ENCODE measurements around the gene BNIP3. TPM values are rescaled to one million over a fixed set of nuclear protein-coding genes. Genes with fewer than 3 reads are reported as not detected.

Gene BNIP3
- total and polyA plus RNA-seq, 2 donors (not counting 3 experiments of a cell fraction or from before 2014, with no cell fraction given) = 51.4 to 53.3 TPM

- CTCF ChIA-PET = interaction anchor here (1.5 to 4.6 kb wide), 2 partner anchors 26 to 49 kb away, joined by 4 to 33 read pairs; no protein-coding TSS in a partner anchor
- no peak overlapping the region for H3K4me2 ChIP-seq (ENCODE audit: insufficient read depth, low read length)
- intact Hi-C loops (cut with micrococcal nuclease) = no loop called here
- no peak overlapping the region for H3K4me3 ChIP-seq (replicated peaks in 1 of 3; ENCODE audit: insufficient read depth in 1 of 3, low read depth in 1 of 3, low read length in 3 of 3)
- peaks cover 75% of the 10 kb centered on the region for H3K79me2 ChIP-seq (ENCODE audit: control insufficient read depth, insufficient read depth, low read length)
- dilution Hi-C loops (cut with MboI; ENCODE audit: extremely low pct_ligation_motif_present, low sequenced_read_pairs) = no loop called here
- H4K20me1 ChIP-seq (replicated peaks; ENCODE audit: control insufficient read depth, extremely low read depth, insufficient read depth, low read length) = no peaks in the 10 kb centered on the region
- H3K9me1 ChIP-seq (replicated peaks; ENCODE audit: control insufficient read depth, extremely low read depth, insufficient read depth, low read length) = no peaks in the 10 kb centered on the region
- DNase-seq (ENCODE audit: low read depth, low spot score) (no peak), FAIRE-seq (no peak)
- H3K9ac ChIP-seq (replicated peaks; ENCODE audit: extremely low read depth, insufficient read depth, low read length) = no peak overlapping the region
- H3K27ac ChIP-seq (ENCODE audit: insufficient read depth, low read depth, low read length) = no peak overlapping the region
- H3K4me1 ChIP-seq (ENCODE audit: control insufficient read depth, extremely low read depth, insufficient read depth, low read length) = peaks cover 12% of the 10 kb centered on the region
- TF ChIP-seq POLR2AphosphoS5 (IDR thresholded peaks at IDR 0.05; ENCODE audit: insufficient read depth, low read depth, low read length) (no peak), EZH2 (IDR thresholded peaks at IDR 0.05; ENCODE audit: borderline replicate concordance, low read depth, low read length, severe bottlenecking) (no peak), MYC (IDR thresholded peaks at IDR 0.05; ENCODE audit: low read depth, low read length) (no peak), POLR2A (IDR thresholded peaks at IDR 0.05; ENCODE audit: low read depth, low read length) (no peak), GATA2 (IDR thresholded peaks at IDR 0.05; ENCODE audit: insufficient read depth, insufficient read length, low read depth, low read length) (no peak), MAX (IDR thresholded peaks at IDR 0.05; ENCODE audit: insufficient read depth, insufficient read length) (no peak), CTCF (IDR thresholded peaks at IDR 0.05; ENCODE audit: extremely low read depth in 1 of 2, insufficient read depth in 1 of 2, low read depth in 1 of 2, low read length in 2 of 2) (no peak), JUN (IDR thresholded peaks at IDR 0.05; ENCODE audit: borderline replicate concordance, insufficient read depth, insufficient read length, low read depth) (no peak), FOS (IDR thresholded peaks at IDR 0.05; ENCODE audit: borderline replicate concordance, insufficient read depth, low read length) (no peak)
- H3K27me3 ChIP-seq (ENCODE audit: control insufficient read depth in 2 of 2, insufficient read depth in 2 of 2, low read length in 2 of 2) = no peaks in the 10 kb centered on the region
- H3K9me3 ChIP-seq (replicated peaks; ENCODE audit: control insufficient read depth, insufficient read depth, low read length) = no peaks in the 10 kb centered on the region
- BruUV-seq (replicated peaks) = no TSS peak
- POLR2A ChIA-PET = interaction anchor here (0.6 kb wide), 1 partner anchor 27 kb away, joined by 9 read pairs; no protein-coding TSS in a partner anchor
- peaks cover 5 to 12% of the 10 kb centered on the region in 2 experiments for H3K36me3 ChIP-seq (ENCODE audit: control insufficient read depth in 2 of 2, extremely low read depth in 1 of 2, insufficient read depth in 2 of 2, low read length in 2 of 2)
- no peak overlapping the region for H2AFZ ChIP-seq (ENCODE audit: low read depth, low read length)
Measured at GRCh38 chr10:131974034-131974817, 7.5 kb downstream of the BNIP3 start.

All from endothelial cell of umbilical vein (primary cell).